NCI-H1092 (cell line): ENCODE data around the gene SIRT7.

Experiments used
- DNase-seq: peaks from one replicate; lab custom pipeline; 2025; lab: John Stamatoyannopoulos, UW

SIRT7 gene

DNA sequence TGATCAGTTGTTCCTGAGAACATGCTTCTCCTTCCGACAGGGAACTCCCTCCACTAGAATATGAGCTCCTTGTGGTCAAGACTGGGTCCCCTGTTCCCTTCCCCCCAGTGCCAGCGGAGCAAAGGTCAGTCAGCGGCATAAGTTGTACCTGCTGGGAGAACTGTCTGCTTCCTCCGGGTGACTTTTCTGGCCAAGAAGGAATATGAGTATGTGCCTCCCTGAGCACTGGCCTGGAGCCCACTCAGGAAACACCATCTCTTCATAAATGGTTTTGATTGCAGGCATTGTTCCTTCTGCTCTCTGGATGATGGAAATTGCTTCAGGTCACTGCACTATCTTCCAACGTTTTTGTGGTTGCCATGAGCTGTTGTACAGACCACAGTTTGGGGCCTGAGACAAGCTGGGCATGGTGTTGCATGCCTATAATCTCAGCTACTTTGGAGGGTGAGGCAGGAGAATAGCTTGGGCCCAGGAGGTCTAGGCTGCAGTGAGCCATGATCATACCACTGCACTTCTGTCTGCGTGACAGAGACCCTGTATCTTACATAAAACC is 54.8 kb downstream of the SIRT7 start:
- DNase-seq, result no peak
